Gastrocnemius medialis (tissue), 4 donors: Measurements from ENCODE around the gene MSL1. TPM values are rescaled to one million over a fixed set of nuclear protein-coding genes. Genes with fewer than 3 reads are reported as not detected.

Experiments used
- ATAC-seq, 2 donors: fragments of 150-250 bp; one replicate each; pipeline ENCODE4 v1.9.1; 2016
- DNase-seq, 2 donors: peaks; one replicate each; pipeline ENCODE4 v3.0.0-alpha.2; 2019
- H3K27ac ChIP-seq, 4 donors: fragments of 200-600 bp; sonication (generic); 1 replicate in 1 of 4; 2 replicates in 3 of 4; pipeline ENCODE4 v1.5.1; 2016 to 2018; ENCODE audit warnings: mild to moderate bottlenecking in 2 of 4, moderate library complexity in 1 of 4
- H3K27me3 ChIP-seq, 3 donors: fragments of 200-600 bp; sonication (generic) in 2 of 3; 1 replicate in 1 of 3; 2 replicates in 2 of 3; pipeline versions ENCODE4 v1.5.1 to v1.6.0; 2016 to 2019; ENCODE audit warnings: mild to moderate bottlenecking in 1 of 3, moderate library complexity in 1 of 3
- H3K36me3 ChIP-seq, 2 donors: fragments of 200-600 bp; sonication (generic) in 1 of 2; one replicate each; pipeline ENCODE4 v1.5.1; 2017 to 2018
- H3K4me1 ChIP-seq, 2 donors: fragments of 200-600 bp; sonication (generic) in 1 of 2; one replicate each; pipeline ENCODE4 v1.5.1; 2016 to 2017; ENCODE audit warnings: mild to moderate bottlenecking in 2 of 2
- H3K4me3 ChIP-seq, 4 donors: fragments of 200-600 bp; sonication (generic) in 3 of 4; 1 replicate in 1 of 4; 2 replicates in 3 of 4; pipeline ENCODE4 v1.5.1; 2016 to 2019; ENCODE audit warnings: mild to moderate bottlenecking in 2 of 4
- H3K9me3 ChIP-seq, 3 donors: fragments of 200-600 bp; sonication (generic) in 2 of 3; 1 replicate in 1 of 3; 2 replicates in 2 of 3; pipeline ENCODE4 v1.5.1; 2016 to 2019
- POLR2A ChIP-seq, 2 donors: fragments of 450-650 bp; IDR thresholded peaks; one replicate each; pipeline ENCODE4 v1.6.1; 2017; ENCODE audit warnings: antibody characterized with exemption in 2 of 2, mild to moderate bottlenecking in 2 of 2, moderate library complexity in 2 of 2
- in situ Hi-C, 4 donors: fragments of 200-750 bp; cut with MboI; loops; one replicate each; pipeline versions ENCODE4 v1.15.0 to v1.8.0; 2017; ENCODE audit warnings: low sequenced_read_pairs in 4 of 4
- intact Hi-C: fragments of 100-400 bp; cut with DNase I; formaldehyde crosslinking; loops from one replicate; pipeline ENCODE4 v1.15.1; 2023; ENCODE audit warnings: low total_unique reads
- total RNA-seq, 4 donors: library from RNA; depleted of rRNA; stranded (reverse); fragments of >200 nt; gene quantifications; one replicate each; pipeline versions ENCODE4 v1.1.0 to v1.2.3, GENCODE V29; 2016
- TF ChIP-seq, protein P1 (sequence below), 5 experiments: fragments of 450-650 bp in 3 of 5; fragments of 200-600 bp in 2 of 5; sonication (generic) in 2 of 5; IDR thresholded peaks in 4 of 5; conservative IDR thresholded peaks in 1 of 5; 1 replicate in 4 of 5; 2 replicates in 1 of 5; pipeline ENCODE4 v1.5.1; 2016 to 2019; ENCODE audit warnings: antibody characterized with exemption in 5 of 5, mild to moderate bottlenecking in 3 of 5, moderate library complexity in 3 of 5

The MSL1 gene
- total RNA-seq, 4 donors from 2014 or later = 75.7 to 96.3 (median 85.9) TPM

GRCh38 chr17:40087049-40087794, 34.5 kb upstream of the MSL1 start:
- in situ Hi-C loops = no loop called here

GRCh38 chr17:40087903-40088718, 33.7 kb upstream of the MSL1 start:
- no peaks in the 10 kb centered on the region for H3K27me3 ChIP-seq
- in situ Hi-C loops (no loop called here), intact Hi-C loops (loop anchor here (2.0 kb wide), 1 partner anchor 75 kb away; no protein-coding TSS in a partner anchor)
- DNase-seq = no peak
- H3K9me3 ChIP-seq = no peaks in the 10 kb centered on the region
- H3K4me1 ChIP-seq = peaks cover 32 to 37% of the 10 kb centered on the region in 2 donors
- H3K27ac ChIP-seq = peak overlapping the region; percentile 29 to 98 (median 84)
- TF ChIP-seq POLR2A (IDR thresholded peaks at IDR 0.05) = no peak
- TF ChIP-seq, protein P1, sequence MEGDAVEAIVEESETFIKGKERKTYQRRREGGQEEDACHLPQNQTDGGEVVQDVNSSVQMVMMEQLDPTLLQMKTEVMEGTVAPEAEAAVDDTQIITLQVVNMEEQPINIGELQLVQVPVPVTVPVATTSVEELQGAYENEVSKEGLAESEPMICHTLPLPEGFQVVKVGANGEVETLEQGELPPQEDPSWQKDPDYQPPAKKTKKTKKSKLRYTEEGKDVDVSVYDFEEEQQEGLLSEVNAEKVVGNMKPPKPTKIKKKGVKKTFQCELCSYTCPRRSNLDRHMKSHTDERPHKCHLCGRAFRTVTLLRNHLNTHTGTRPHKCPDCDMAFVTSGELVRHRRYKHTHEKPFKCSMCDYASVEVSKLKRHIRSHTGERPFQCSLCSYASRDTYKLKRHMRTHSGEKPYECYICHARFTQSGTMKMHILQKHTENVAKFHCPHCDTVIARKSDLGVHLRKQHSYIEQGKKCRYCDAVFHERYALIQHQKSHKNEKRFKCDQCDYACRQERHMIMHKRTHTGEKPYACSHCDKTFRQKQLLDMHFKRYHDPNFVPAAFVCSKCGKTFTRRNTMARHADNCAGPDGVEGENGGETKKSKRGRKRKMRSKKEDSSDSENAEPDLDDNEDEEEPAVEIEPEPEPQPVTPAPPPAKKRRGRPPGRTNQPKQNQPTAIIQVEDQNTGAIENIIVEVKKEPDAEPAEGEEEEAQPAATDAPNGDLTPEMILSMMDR (IDR thresholded peaks at IDR 0.05 in 4 of 5, conservative IDR thresholded peaks at IDR 0.05 in 1 of 5) = no peak
- H3K4me3 ChIP-seq = no peak overlapping the region
- no peak for ATAC-seq
- peaks cover 0 to 72% of the 10 kb centered on the region in 2 donors for H3K36me3 ChIP-seq

More at GRCh38 chr17:40087049-40087794, 34.5 kb upstream of the MSL1 start:
- H3K27ac ChIP-seq = peak overlapping the region; percentile 69 to 98 (median 84)
- no peak for ATAC-seq
- H3K27me3 ChIP-seq = no peaks in the 10 kb centered on the region
- intact Hi-C loops = loop anchor here (2.0 kb wide), 1 partner anchor 74 kb away; no protein-coding TSS in a partner anchor
- peaks cover 26 to 28% of the 10 kb centered on the region in 2 donors for H3K4me1 ChIP-seq
- no peaks in the 10 kb centered on the region for H3K9me3 ChIP-seq
- TF ChIP-seq POLR2A (IDR thresholded peaks at IDR 0.05) = no peak
- TF ChIP-seq, protein P1 (IDR thresholded peaks at IDR 0.05 in 4 of 5, conservative IDR thresholded peaks at IDR 0.05 in 1 of 5) = no peak
- H3K36me3 ChIP-seq = peaks cover 0 to 64% of the 10 kb centered on the region in 2 donors
- no peak overlapping the region for H3K4me3 ChIP-seq
- no peak for DNase-seq

- in situ Hi-C loops = no loop called here
- TF ChIP-seq POLR2A (IDR thresholded peaks at IDR 0.05) = no peak
- TF ChIP-seq, protein P1 (IDR thresholded peaks at IDR 0.05 in 4 of 5, conservative IDR thresholded peaks at IDR 0.05 in 1 of 5) = no peak
- H3K4me1 ChIP-seq = peaks cover 39 to 47% of the 10 kb centered on the region in 2 donors
- DNase-seq (no peak), ATAC-seq (no peak)
- peaks cover 0 to 70% of the 10 kb centered on the region in 2 donors for H3K36me3 ChIP-seq
- no peaks in the 10 kb centered on the region for H3K9me3 ChIP-seq
- no peaks in the 10 kb centered on the region for H3K27me3 ChIP-seq
- H3K27ac ChIP-seq = peak overlapping the region; percentile 94 to 100 (median 98)
- no peak overlapping the region for H3K4me3 ChIP-seq
- intact Hi-C loops = no loop called here
These were observed 32.5 kb upstream of the MSL1 start for GRCh38 chr17:40089077-40089895.
